Ascending aorta (tissue), 2 donors: ENCODE measurements around the gene APRT. TPM values are rescaled to one million over a fixed set of nuclear protein-coding genes. Genes with fewer than 3 reads are reported as not detected.

Experiments used
- DNase-seq, 2 donors: peaks; one replicate each; pipeline ENCODE4 v3.0.0-alpha.2; 2019; ENCODE audit warnings: low spot score in 2 of 2
- H3K27ac ChIP-seq, 2 donors: fragments of 200-600 bp; sonication (generic); one replicate each; pipeline ENCODE4 v1.5.1; 2016 to 2017; ENCODE audit warnings: mild to moderate bottlenecking in 1 of 2
- H3K27me3 ChIP-seq: fragments of 200-600 bp; sonication (generic); one replicate; pipeline ENCODE4 v1.5.1; 2017
- H3K36me3 ChIP-seq, 2 donors: fragments of 200-600 bp; sonication (generic); one replicate each; pipeline ENCODE4 v1.5.1; 2016
- H3K4me1 ChIP-seq, 2 donors: fragments of 200-600 bp; sonication (generic); one replicate each; pipeline ENCODE4 v1.5.1; 2016 to 2017; ENCODE audit warnings: mild to moderate bottlenecking in 1 of 2
- H3K4me3 ChIP-seq, 2 donors: fragments of 200-600 bp; sonication (generic); one replicate each; pipeline ENCODE4 v1.5.1; 2016 to 2017; ENCODE audit warnings: mild to moderate bottlenecking in 1 of 2
- H3K9me3 ChIP-seq, 2 donors: fragments of 200-600 bp; sonication (generic); one replicate each; pipeline ENCODE4 v1.5.1; 2016
- intact Hi-C: fragments of 100-400 bp; cut with DNase I; formaldehyde crosslinking; loops from one replicate; pipeline ENCODE4 v1.15.1; 2023
- total RNA-seq: library from RNA; depleted of rRNA; stranded (reverse); fragments of >200 nt; gene quantifications from one replicate; pipeline ENCODE4 v1.1.0, GENCODE V29; 2016
- TF ChIP-seq, protein P1 (sequence below), 3 experiments: fragments of 200-600 bp in 2 of 3; fragments of 450-650 bp in 1 of 3; sonication (generic) in 2 of 3; IDR thresholded peaks; one replicate each; pipeline ENCODE4 v1.5.1; 2016 to 2019; ENCODE audit warnings: antibody characterized with exemption in 3 of 3, mild to moderate bottlenecking in 1 of 3, moderate library complexity in 1 of 3

The APRT gene
- total RNA-seq, 1 donor from 2014 or later, result 305 TPM

DNA sequence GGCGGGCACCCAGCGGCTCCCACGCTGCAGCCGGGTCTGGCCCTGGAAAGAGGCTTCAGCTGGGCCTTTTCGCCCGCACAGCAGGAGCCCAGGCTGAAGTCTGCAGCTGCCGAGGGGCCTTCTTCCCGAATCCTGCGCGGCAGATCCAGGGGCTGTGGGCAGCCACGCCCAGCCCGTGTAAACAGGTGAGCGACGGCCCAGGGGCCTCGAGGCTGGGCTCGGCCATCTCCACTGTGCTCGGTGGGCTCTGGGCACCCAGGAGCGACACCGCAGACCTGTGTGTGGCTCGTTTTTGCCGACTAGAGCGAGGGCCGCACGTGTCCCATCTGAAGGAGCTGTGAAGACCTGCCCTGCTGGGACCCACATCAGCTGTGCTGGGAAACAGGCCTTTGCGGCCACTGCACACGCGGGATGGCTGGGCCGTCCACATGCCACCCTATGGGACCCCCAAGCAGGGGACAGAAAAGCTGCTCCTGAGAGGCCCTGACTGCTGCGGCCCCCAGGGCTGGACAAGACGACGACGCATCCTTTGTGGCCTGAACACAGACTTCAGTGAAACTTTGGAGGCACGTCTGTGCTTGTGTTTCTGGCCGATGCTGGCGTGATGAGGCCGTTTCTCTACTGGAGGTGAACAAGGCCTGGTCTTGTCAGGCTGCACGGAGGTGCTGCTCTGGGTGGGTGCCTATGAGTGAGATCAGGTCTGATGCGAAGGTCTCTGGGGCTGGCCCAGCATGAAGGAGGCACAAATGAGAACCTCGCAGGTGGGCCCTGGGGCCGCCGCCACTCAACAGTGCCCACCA is 5.2 kb upstream of the APRT start:
- Histone ChIP-seq H3K4me3 (no peak overlapping the region), H3K9me3 (no peaks in the 10 kb centered on the region), H3K27me3 (no peaks in the 10 kb centered on the region), H3K4me1 (peaks cover 0 to 7% of the 10 kb centered on the region in 2 donors), H3K27ac (no peak overlapping the region), H3K36me3 (peaks cover 3 to 13% of the 10 kb centered on the region in 2 donors)
- DNase-seq, result no peak
- TF ChIP-seq, protein P1, sequence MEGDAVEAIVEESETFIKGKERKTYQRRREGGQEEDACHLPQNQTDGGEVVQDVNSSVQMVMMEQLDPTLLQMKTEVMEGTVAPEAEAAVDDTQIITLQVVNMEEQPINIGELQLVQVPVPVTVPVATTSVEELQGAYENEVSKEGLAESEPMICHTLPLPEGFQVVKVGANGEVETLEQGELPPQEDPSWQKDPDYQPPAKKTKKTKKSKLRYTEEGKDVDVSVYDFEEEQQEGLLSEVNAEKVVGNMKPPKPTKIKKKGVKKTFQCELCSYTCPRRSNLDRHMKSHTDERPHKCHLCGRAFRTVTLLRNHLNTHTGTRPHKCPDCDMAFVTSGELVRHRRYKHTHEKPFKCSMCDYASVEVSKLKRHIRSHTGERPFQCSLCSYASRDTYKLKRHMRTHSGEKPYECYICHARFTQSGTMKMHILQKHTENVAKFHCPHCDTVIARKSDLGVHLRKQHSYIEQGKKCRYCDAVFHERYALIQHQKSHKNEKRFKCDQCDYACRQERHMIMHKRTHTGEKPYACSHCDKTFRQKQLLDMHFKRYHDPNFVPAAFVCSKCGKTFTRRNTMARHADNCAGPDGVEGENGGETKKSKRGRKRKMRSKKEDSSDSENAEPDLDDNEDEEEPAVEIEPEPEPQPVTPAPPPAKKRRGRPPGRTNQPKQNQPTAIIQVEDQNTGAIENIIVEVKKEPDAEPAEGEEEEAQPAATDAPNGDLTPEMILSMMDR (IDR thresholded peaks at IDR 0.05), result no peak
- intact Hi-C loops, result no loop called here

- Histone ChIP-seq H3K27ac (no peak overlapping the region), H3K36me3 (peaks cover 3 to 5% of the 10 kb centered on the region in 2 donors), H3K4me3 (no peak overlapping the region), H3K9me3 (no peaks in the 10 kb centered on the region), H3K27me3 (no peaks in the 10 kb centered on the region), H3K4me1 (peaks cover 0 to 7% of the 10 kb centered on the region in 2 donors)
- TF ChIP-seq, protein P1 (IDR thresholded peaks at IDR 0.05), result peak; percentile 33 to 53 (median 36)
- no peak for DNase-seq
- intact Hi-C loops, result no loop called here
Observed at GRCh38 chr16:88815901-88816589, 4.3 kb upstream of the APRT start.

- no peaks in the 10 kb centered on the region for H3K27me3 ChIP-seq
- H3K9me3 ChIP-seq, result no peaks in the 10 kb centered on the region
- no peak for DNase-seq
- H3K36me3 ChIP-seq, result no peaks in the 10 kb centered on the region
- H3K27ac ChIP-seq, result no peak overlapping the region
- TF ChIP-seq, protein P1 (IDR thresholded peaks at IDR 0.05), result no peak
- intact Hi-C loops, result no loop called here
- H3K4me3 ChIP-seq, result no peak overlapping the region
- peaks cover 5 to 12% of the 10 kb centered on the region in 2 donors for H3K4me1 ChIP-seq
Observed at GRCh38 chr16:88815227-88815626, 3.5 kb upstream of the APRT start.

- intact Hi-C loops, result loop anchor here (5.0 kb wide), 2 partner anchors 152 to 1158 kb away; partner anchors contain the start of gene MVD
- no peak overlapping the region for H3K4me3 ChIP-seq
- peaks cover 4 to 9% of the 10 kb centered on the region in 2 donors for H3K36me3 ChIP-seq
- TF ChIP-seq, protein P1 (IDR thresholded peaks at IDR 0.05), result no peak
- H3K27me3 ChIP-seq, result no peaks in the 10 kb centered on the region
- peaks cover 8 to 21% of the 10 kb centered on the region in 2 donors for H3K4me1 ChIP-seq
- DNase-seq, result no peak
- no peak overlapping the region for H3K27ac ChIP-seq
- H3K9me3 ChIP-seq, result no peaks in the 10 kb centered on the region
Observed at GRCh38 chr16:88814144-88814502, 2.4 kb upstream of the APRT start.

- intact Hi-C loops, result loop anchor here (2.0 to 5.0 kb wide), 3 partner anchors 151 to 1159 kb away; partner anchors contain the start of genes MVD and ZNF778
Observed at GRCh38 chr16:88813269-88814143, 1.8 kb upstream of the APRT start.

More at GRCh38 chr16:88813269-88814143, 1.8 kb upstream of the APRT start:
- H3K27ac ChIP-seq, result peak overlapping the region; percentile 86 to 93
- TF ChIP-seq, protein P1 (IDR thresholded peaks at IDR 0.05), result no peak
- peaks cover 8 to 14% of the 10 kb centered on the region in 2 donors for H3K36me3 ChIP-seq
- no peaks in the 10 kb centered on the region for H3K9me3 ChIP-seq
- peak overlapping the region in 1 of 2 donors; percentile 83 for H3K4me3 ChIP-seq
- no peaks in the 10 kb centered on the region for H3K27me3 ChIP-seq
- DNase-seq, result no peak
- peaks cover 8 to 21% of the 10 kb centered on the region in 2 donors for H3K4me1 ChIP-seq
